ENCODE results near the gene PDGFRB. TPM values are rescaled to one million over a fixed set of nuclear protein-coding genes. Genes with fewer than 3 reads are reported as not detected.

The PDGFRB gene
- total RNA-seq, 1 experiment from 2014 or later, result 0.34 TPM

DNA sequence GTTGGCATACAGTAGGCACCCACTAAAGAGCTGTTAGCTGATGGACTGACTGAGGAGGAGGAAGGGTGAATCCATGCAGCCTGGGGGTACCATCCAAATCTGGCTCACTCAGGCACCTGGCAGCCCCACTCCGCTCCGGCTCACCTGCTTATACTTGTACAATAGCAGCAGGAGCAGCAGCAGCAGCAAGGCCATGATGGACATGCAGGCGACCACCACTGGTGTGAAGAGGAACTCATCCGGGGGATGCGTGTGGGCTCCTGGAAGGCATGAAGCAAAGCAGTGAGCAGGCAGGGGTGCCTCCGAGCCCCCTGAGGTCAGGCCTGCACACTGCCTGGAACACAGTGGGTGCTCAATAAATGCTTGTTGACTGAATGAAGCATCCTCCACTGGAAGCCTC is 87.6 kb downstream of the PDGFRB start:
- BruUV-seq (replicated peaks), result no TSS peak
- RAD21 ChIA-PET (ENCODE audit: low non-redundant PET in 1 of 2, low total read pairs in 2 of 2, uncharacterized antibody in 2 of 2, unreplicated experiment in 2 of 2), result no interaction called here
- H3K9me3 ChIP-seq (ENCODE audit: control insufficient read depth in 1 of 2, insufficient read depth in 1 of 2, low read depth in 1 of 2, low read length in 2 of 2), result no peaks in the 10 kb centered on the region
- no peak overlapping the region for H3K4me2 ChIP-seq (ENCODE audit: low read length)
- TF ChIP-seq POLR2AphosphoS5 (IDR thresholded peaks at IDR 0.05; ENCODE audit: low read depth, low read length), result no peak
- TF ChIP-seq EGR1 (IDR thresholded peaks at IDR 0.05; ENCODE audit: low read depth), result no peak
- TF ChIP-seq SP1 (IDR thresholded peaks at IDR 0.05; ENCODE audit: low read depth), result no peak
- H3K36me3 ChIP-seq (ENCODE audit: control insufficient read depth in 1 of 2, insufficient read depth in 2 of 2, low read length in 2 of 2), result no peaks in the 10 kb centered on the region
- DNase-seq (ENCODE audit: low read depth, low spot score) (no peak), ATAC-seq (no peak)
- CTCF ChIA-PET, result no interaction called here
- intact Hi-C loops (cut with micrococcal nuclease), result no loop called here
- peaks cover 0 to 3% of the 10 kb centered on the region in 2 experiments; a peak in 1 of 4 replicates for H3K4me1 ChIP-seq (ENCODE audit: control insufficient read depth in 1 of 2, insufficient read depth in 2 of 2, low read length in 2 of 2)
- no peaks in the 10 kb centered on the region for H3K27me3 ChIP-seq (ENCODE audit: insufficient read depth, low read length)
- H3K9me2 ChIP-seq (ENCODE audit: insufficient read depth), result no peaks in the 10 kb centered on the region
- H4K20me1 ChIP-seq (ENCODE audit: insufficient read depth), result no peaks in the 10 kb centered on the region
- POLR2A ChIA-PET, result no interaction called here
- no peak overlapping the region for H3K9ac ChIP-seq (ENCODE audit: low read length)
- no peak overlapping the region for H2AFZ ChIP-seq (ENCODE audit: low read depth, low read length, poor library complexity, severe bottlenecking)
- H3K4me3 ChIP-seq (replicated peaks in 1 of 2; ENCODE audit: low read depth in 1 of 2, low read length in 2 of 2), result no peak overlapping the region
- no peak overlapping the region for H3K27ac ChIP-seq (ENCODE audit: low read depth, low read length)
- no peaks in the 10 kb centered on the region for H3K79me2 ChIP-seq (ENCODE audit: insufficient read depth, low read length)

GRCh38 chr5:150067405-150067960 is 88.2 kb downstream of the PDGFRB start:
- no TSS peak for BruUV-seq (replicated peaks)
- intact Hi-C loops (cut with micrococcal nuclease), result no loop called here
- RAD21 ChIA-PET (ENCODE audit: low non-redundant PET in 1 of 2, low total read pairs in 2 of 2, uncharacterized antibody in 2 of 2, unreplicated experiment in 2 of 2), result no interaction called here

More at GRCh38 chr5:150067405-150067960, 88.2 kb downstream of the PDGFRB start:
- no peak overlapping the region for H3K9ac ChIP-seq (ENCODE audit: low read length)
- POLR2A ChIA-PET, result no interaction called here
- DNase-seq (ENCODE audit: low read depth, low spot score) (no peak), ATAC-seq (no peak)
- no peak overlapping the region for H2AFZ ChIP-seq (ENCODE audit: low read depth, low read length, poor library complexity, severe bottlenecking)
- TF ChIP-seq EZH2 (IDR thresholded peaks at IDR 0.05) (no peak), POLR2A (IDR thresholded peaks at IDR 0.05; ENCODE audit: borderline replicate concordance, extremely low read depth, insufficient read depth, insufficient read length) (no peak), REST (IDR thresholded peaks at IDR 0.05; ENCODE audit: low read depth) (no peak), JUND (IDR thresholded peaks at IDR 0.05) (no peak), SIN3A (IDR thresholded peaks at IDR 0.05; ENCODE audit: low read depth) (no peak), FOSL1 (IDR thresholded peaks at IDR 0.05; ENCODE audit: low read depth) (no peak), CBX3 (IDR thresholded peaks at IDR 0.05; ENCODE audit: low read depth) (no peak), YY1 (IDR thresholded peaks at IDR 0.05; ENCODE audit: extremely low read depth, insufficient replicate concordance, low read depth, low read length) (no peak), POLR2AphosphoS5 (IDR thresholded peaks at IDR 0.05; ENCODE audit: low read depth, low read length) (no peak), EZH2phosphoT487 (IDR thresholded peaks at IDR 0.05; ENCODE audit: borderline replicate concordance) (no peak)
- no peaks in the 10 kb centered on the region for H4K20me1 ChIP-seq (ENCODE audit: insufficient read depth)
- CTCF ChIA-PET, result no interaction called here
- peaks cover 0 to 3% of the 10 kb centered on the region in 2 experiments; a peak in 1 of 4 replicates for H3K4me1 ChIP-seq (ENCODE audit: control insufficient read depth in 1 of 2, insufficient read depth in 2 of 2, low read length in 2 of 2)
- H3K9me2 ChIP-seq (ENCODE audit: insufficient read depth), result no peaks in the 10 kb centered on the region
- no peak overlapping the region for H3K27ac ChIP-seq (ENCODE audit: low read depth, low read length)
- no peaks in the 10 kb centered on the region for H3K36me3 ChIP-seq (ENCODE audit: control insufficient read depth in 1 of 2, insufficient read depth in 2 of 2, low read length in 2 of 2)
- H3K4me2 ChIP-seq (ENCODE audit: low read length), result no peak overlapping the region
- no peaks in the 10 kb centered on the region for H3K27me3 ChIP-seq (ENCODE audit: insufficient read depth, low read length)
- no peaks in the 10 kb centered on the region for H3K79me2 ChIP-seq (ENCODE audit: insufficient read depth, low read length)
- H3K9me3 ChIP-seq (ENCODE audit: control insufficient read depth in 1 of 2, insufficient read depth in 1 of 2, low read depth in 1 of 2, low read length in 2 of 2), result no peaks in the 10 kb centered on the region
- H3K4me3 ChIP-seq (replicated peaks in 1 of 2; ENCODE audit: low read depth in 1 of 2, low read length in 2 of 2), result no peak overlapping the region

Measured in HCT116 (cell line).